ENCODE data around the gene CDT1. TPM values are rescaled to one million over a fixed set of nuclear protein-coding genes. Genes with fewer than 3 reads are reported as not detected.
A peak's percentile ranks its signal among the peaks of the same experiment; 100 is the strongest.

CDT1 gene
- total and polyA plus RNA-seq, 2 experiments from 2014 or later = 5.9 to 11.3 TPM

GRCh38 chr16:88804173-88804551 lies 573 bp downstream of the CDT1 start:
- H3K36me3 ChIP-seq (ENCODE audit: low read depth) = no peaks in the 10 kb centered on the region
- H3K9me2 ChIP-seq (ENCODE audit: insufficient read depth) = no peaks in the 10 kb centered on the region
- no peaks in the 10 kb centered on the region for H3K9me3 ChIP-seq (ENCODE audit: low read depth)
- H3K27me3 ChIP-seq (replicated peaks; ENCODE audit: insufficient read depth) = no peaks in the 10 kb centered on the region
- H3K4me2 ChIP-seq (ENCODE audit: unreplicated experiment) = peak overlapping the region; percentile 83
- H3K27ac ChIP-seq = no peak overlapping the region
- no peaks in the 10 kb centered on the region for H3F3A ChIP-seq (ENCODE audit: insufficient read depth)
- H3K79me2 ChIP-seq (ENCODE audit: insufficient read depth) = peaks cover 16% of the 10 kb centered on the region
- H2AFZ ChIP-seq = no peak overlapping the region
- in situ Hi-C loops (cut with MboI) = no loop called here
- TF ChIP-seq EZH2phosphoT487 (IDR thresholded peaks at IDR 0.05; ENCODE audit: insufficient read depth, low read depth) (no peak), EZH2 (IDR thresholded peaks at IDR 0.05; ENCODE audit: insufficient read depth, poor library complexity, severe bottlenecking) (no peak)
- 4 to 5% methylated on average over 12 to 13 of the region's 16 CpGs for WGBS, 2 experiments (ENCODE audit: low coverage in 1 of 2, low lambda C conversion rate in 2 of 2, missing lambda C conversion rate in 2 of 2)
- H3K4me3 ChIP-seq = peak overlapping the region; percentile 78
- DNase-seq = no peak
- peak overlapping the region; percentile 85 for H3K9ac ChIP-seq
- peaks cover 10% of the 10 kb centered on the region; the same call in 1 of the 2 replicates for H3K4me1 ChIP-seq (ENCODE audit: insufficient read depth)
- no peaks in the 10 kb centered on the region for H4K20me1 ChIP-seq (ENCODE audit: insufficient read depth)

- H3K27me3 ChIP-seq (replicated peaks; ENCODE audit: insufficient read depth) = no peaks in the 10 kb centered on the region
- H3K4me2 ChIP-seq (ENCODE audit: unreplicated experiment) = peak overlapping the region; percentile 83
- H3K9ac ChIP-seq = peak overlapping the region; percentile 85
- peak overlapping the region; percentile 78 for H3K4me3 ChIP-seq
- H3K36me3 ChIP-seq (ENCODE audit: low read depth) = no peaks in the 10 kb centered on the region
- H2AFZ ChIP-seq = no peak overlapping the region
- peak; percentile 40 for DNase-seq
- peaks cover 12% of the 10 kb centered on the region; the same call in 1 of the 2 replicates for H3K4me1 ChIP-seq (ENCODE audit: insufficient read depth)
- WGBS, 2 experiments (ENCODE audit: low coverage in 1 of 2, low lambda C conversion rate in 2 of 2, missing lambda C conversion rate in 2 of 2) = 22 to 23% methylated on average over 33 to 36 of the region's 39 CpGs
- H4K20me1 ChIP-seq (ENCODE audit: insufficient read depth) = no peaks in the 10 kb centered on the region
- H3F3A ChIP-seq (ENCODE audit: insufficient read depth) = no peaks in the 10 kb centered on the region
- H3K9me3 ChIP-seq (ENCODE audit: low read depth) = no peaks in the 10 kb centered on the region
- in situ Hi-C loops (cut with MboI) = no loop called here
- H3K27ac ChIP-seq = no peak overlapping the region
- H3K79me2 ChIP-seq (ENCODE audit: insufficient read depth) = peaks cover 21% of the 10 kb centered on the region
- H3K9me2 ChIP-seq (ENCODE audit: insufficient read depth) = no peaks in the 10 kb centered on the region
- TF ChIP-seq EZH2phosphoT487 (IDR thresholded peaks at IDR 0.05; ENCODE audit: insufficient read depth, low read depth) (no peak), EZH2 (IDR thresholded peaks at IDR 0.05; ENCODE audit: insufficient read depth, poor library complexity, severe bottlenecking) (no peak)
Observed at GRCh38 chr16:88804552-88805339, 1.2 kb downstream of the CDT1 start.

GRCh38 chr16:88805340-88805715 lies 1.7 kb downstream of the CDT1 start:
- no peak overlapping the region for H3K4me2 ChIP-seq (ENCODE audit: unreplicated experiment)
- H3F3A ChIP-seq (ENCODE audit: insufficient read depth) = no peaks in the 10 kb centered on the region
- no peaks in the 10 kb centered on the region for H4K20me1 ChIP-seq (ENCODE audit: insufficient read depth)
- H3K9ac ChIP-seq = peak overlapping the region; percentile 85; the same call in 1 of the 2 replicates
- DNase-seq = no peak
- TF ChIP-seq EZH2phosphoT487 (IDR thresholded peaks at IDR 0.05; ENCODE audit: insufficient read depth, low read depth) = no peak
- no peak for TF ChIP-seq EZH2 (IDR thresholded peaks at IDR 0.05; ENCODE audit: insufficient read depth, poor library complexity, severe bottlenecking)
- H3K36me3 ChIP-seq (ENCODE audit: low read depth) = no peaks in the 10 kb centered on the region
- no peaks in the 10 kb centered on the region for H3K9me2 ChIP-seq (ENCODE audit: insufficient read depth)
- peaks cover 27% of the 10 kb centered on the region for H3K79me2 ChIP-seq (ENCODE audit: insufficient read depth)
- H3K4me1 ChIP-seq (ENCODE audit: insufficient read depth) = peaks cover 17% of the 10 kb centered on the region
- peak overlapping the region; percentile 78 for H3K4me3 ChIP-seq
- no peaks in the 10 kb centered on the region for H3K9me3 ChIP-seq (ENCODE audit: low read depth)
- WGBS, 2 experiments (ENCODE audit: low coverage in 1 of 2, low lambda C conversion rate in 2 of 2, missing lambda C conversion rate in 2 of 2) = 42 to 80% methylated on average over 5 to 22 of the region's 22 CpGs
- H3K27me3 ChIP-seq (replicated peaks; ENCODE audit: insufficient read depth) = no peaks in the 10 kb centered on the region
- in situ Hi-C loops (cut with MboI) = no loop called here
- no peak overlapping the region for H2AFZ ChIP-seq
- no peak overlapping the region for H3K27ac ChIP-seq

GRCh38 chr16:88805887-88806393 lies 2.4 kb downstream of the CDT1 start:
- peaks cover 22% of the 10 kb centered on the region for H3K4me1 ChIP-seq (ENCODE audit: insufficient read depth)
- no peak overlapping the region for H3K27ac ChIP-seq
- H3K79me2 ChIP-seq (ENCODE audit: insufficient read depth) = peaks cover 29% of the 10 kb centered on the region
- no peaks in the 10 kb centered on the region for H3K36me3 ChIP-seq (ENCODE audit: low read depth)
- TF ChIP-seq EZH2phosphoT487 (IDR thresholded peaks at IDR 0.05; ENCODE audit: insufficient read depth, low read depth) = no peak
- TF ChIP-seq EZH2 (IDR thresholded peaks at IDR 0.05; ENCODE audit: insufficient read depth, poor library complexity, severe bottlenecking) = no peak
- H3K9ac ChIP-seq = no peak overlapping the region
- H3K9me3 ChIP-seq (ENCODE audit: low read depth) = no peaks in the 10 kb centered on the region
- H3K4me2 ChIP-seq (ENCODE audit: unreplicated experiment) = no peak overlapping the region
- WGBS, 2 experiments (ENCODE audit: low coverage in 1 of 2, low lambda C conversion rate in 2 of 2, missing lambda C conversion rate in 2 of 2) = 92 to 94% methylated on average over 21 of the region's 21 CpGs
- H4K20me1 ChIP-seq (ENCODE audit: insufficient read depth) = no peaks in the 10 kb centered on the region
- H3K27me3 ChIP-seq (replicated peaks; ENCODE audit: insufficient read depth) = no peaks in the 10 kb centered on the region
- in situ Hi-C loops (cut with MboI) = no loop called here
- no peak for DNase-seq
- H3K9me2 ChIP-seq (ENCODE audit: insufficient read depth) = no peaks in the 10 kb centered on the region
- no peaks in the 10 kb centered on the region; the same call in 1 of the 2 replicates for H3F3A ChIP-seq (ENCODE audit: insufficient read depth)
- no peak overlapping the region for H3K4me3 ChIP-seq
- H2AFZ ChIP-seq = no peak overlapping the region
